HEK293T (cell line): ENCODE results near the gene TMEM259.

Experiments
- CTCF ChIA-PET: fragments of 350-600 bp; formaldehyde crosslinking; extraction: SDS; loops from one replicate; lab custom pipeline; 2021; ENCODE audit warnings: antibody characterized with exemption, inconsistent platforms; lab: Yijun Ruan, JAX
- POLR2A ChIA-PET: fragments of 350-600 bp; formaldehyde crosslinking; extraction: SDS; loops from one replicate; lab custom pipeline; 2020; ENCODE audit warnings: antibody characterized with exemption, inconsistent platforms; lab: Yijun Ruan, JAX
- DNase-seq: peaks from one replicate; pipeline ENCODE4 v3.0.0; 2012; ENCODE audit warnings: mixed read lengths; ENCODE audit errors: extremely low spot score
- ARNT ChIP-seq: fragments of 450-650 bp; IDR thresholded peaks from 2 replicates; pipeline ENCODE4 v1.6.1; 2017; ENCODE audit warnings: mild to moderate bottlenecking
- BHLHE40 ChIP-seq: fragments of 450-650 bp; IDR thresholded peaks from 2 replicates; pipeline ENCODE4 v1.6.1; 2016; ENCODE audit warnings: mild to moderate bottlenecking, moderate library complexity, borderline replicate concordance
- CTBP1 ChIP-seq: fragments of 450-650 bp; IDR thresholded peaks from 2 replicates; pipeline ENCODE4 v1.6.1; 2016; ENCODE audit warnings: borderline replicate concordance
- ELF4 ChIP-seq: fragments of 450-650 bp; IDR thresholded peaks from 2 replicates; pipeline ENCODE4 v1.6.1; 2017; ENCODE audit warnings: antibody characterized with exemption
- FOXA1 ChIP-seq: fragments of 450-650 bp; IDR thresholded peaks from 2 replicates; pipeline ENCODE4 v1.6.1; 2016; ENCODE audit warnings: mild to moderate bottlenecking
- FOXK2 ChIP-seq: fragments of 450-650 bp; IDR thresholded peaks from 2 replicates; pipeline ENCODE4 v1.6.1; 2016; ENCODE audit warnings: mild to moderate bottlenecking
- FOXM1 ChIP-seq: fragments of 450-650 bp; IDR thresholded peaks from 2 replicates; pipeline ENCODE4 v1.6.1; 2017; ENCODE audit warnings: mild to moderate bottlenecking, borderline replicate concordance
- HDGF ChIP-seq: fragments of 450-650 bp; IDR thresholded peaks from 2 replicates; pipeline ENCODE4 v1.6.1; 2017; ENCODE audit warnings: antibody characterized with exemption, borderline replicate concordance
- L3MBTL2 ChIP-seq: fragments of 450-650 bp; conservative IDR thresholded peaks from 2 replicates; pipeline ENCODE4 v1.6.1; 2016; ENCODE audit warnings: mild to moderate bottlenecking
- LEF1 ChIP-seq: fragments of 450-650 bp; IDR thresholded peaks from 2 replicates; pipeline ENCODE4 v1.6.1; 2017; ENCODE audit warnings: mild to moderate bottlenecking, borderline replicate concordance
- NFRKB ChIP-seq: fragments of 450-650 bp; IDR thresholded peaks from 2 replicates; pipeline ENCODE4 v1.6.1; 2016; ENCODE audit warnings: mild to moderate bottlenecking, moderate library complexity
- SP1 ChIP-seq: fragments of 450-650 bp; IDR thresholded peaks from 2 replicates; pipeline ENCODE4 v1.6.1; 2017
- SUZ12 ChIP-seq: fragments of 450-650 bp; IDR thresholded peaks from 2 replicates; pipeline ENCODE4 v1.6.1; 2016; ENCODE audit warnings: mild to moderate bottlenecking
- TARDBP ChIP-seq: fragments of 450-650 bp; IDR thresholded peaks from 2 replicates; pipeline ENCODE4 v1.6.1; 2016
- ZNF384 ChIP-seq: fragments of 450-650 bp; IDR thresholded peaks from 2 replicates; pipeline ENCODE4 v1.6.1; 2016
- TF ChIP-seq, protein P1 (sequence below): fragments of 450-650 bp; IDR thresholded peaks from 2 replicates; pipeline ENCODE4 v1.6.1; 2016

The TMEM259 gene

DNA sequence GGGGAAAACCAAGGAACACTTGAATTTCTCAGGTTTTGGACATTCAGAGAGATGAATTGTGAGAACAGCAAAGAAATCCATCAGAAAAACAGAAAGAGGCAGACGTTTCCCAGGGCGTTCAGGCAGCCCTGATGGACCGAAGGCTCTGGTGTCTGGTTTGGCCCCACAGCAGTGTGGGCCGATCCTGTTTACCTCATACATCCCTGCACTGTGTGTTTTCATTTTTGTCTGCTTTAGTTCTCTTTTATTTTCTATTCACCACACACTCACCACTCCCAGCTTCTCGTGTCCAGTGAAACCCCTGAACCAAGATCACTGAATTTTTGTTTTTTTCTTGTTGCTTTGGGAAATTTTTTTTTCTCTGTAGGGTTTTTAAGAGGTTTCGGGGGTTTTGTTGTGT is 48.6 kb downstream of the TMEM259 start:
- TF ChIP-seq SP1 (no peak), L3MBTL2 (no peak), BHLHE40 (no peak)
- POLR2A ChIA-PET = no interaction called here
- no peak for DNase-seq
- CTCF ChIA-PET = no interaction called here

DNA sequence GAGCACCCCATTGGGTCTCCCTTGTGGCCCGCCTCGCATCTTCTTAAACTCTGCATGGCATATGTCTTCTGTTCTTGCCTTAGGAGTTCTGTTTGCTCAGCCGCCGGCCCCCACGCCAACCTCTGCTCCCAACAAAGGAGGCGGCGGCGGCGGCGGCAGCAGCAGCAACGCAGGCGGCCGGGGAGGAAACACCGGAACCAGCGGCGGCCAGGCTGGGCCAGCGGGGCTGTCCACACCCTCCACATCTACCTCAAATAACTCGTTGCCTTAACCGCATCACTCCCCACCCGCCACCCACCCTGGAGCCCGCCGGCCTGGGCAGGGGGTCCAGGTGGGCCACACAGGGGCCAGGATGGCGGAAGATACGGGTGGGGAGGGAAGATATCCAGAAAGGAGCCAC is 49.1 kb downstream of the TMEM259 start:
- no peak for TF ChIP-seq ARNT
- TF ChIP-seq ZNF384 = no peak
- no peak for TF ChIP-seq L3MBTL2
- TF ChIP-seq FOXK2 = no peak
- TF ChIP-seq SUZ12 = no peak
- no peak for TF ChIP-seq SP1
- TF ChIP-seq LEF1 = no peak
- TF ChIP-seq, protein P1, sequence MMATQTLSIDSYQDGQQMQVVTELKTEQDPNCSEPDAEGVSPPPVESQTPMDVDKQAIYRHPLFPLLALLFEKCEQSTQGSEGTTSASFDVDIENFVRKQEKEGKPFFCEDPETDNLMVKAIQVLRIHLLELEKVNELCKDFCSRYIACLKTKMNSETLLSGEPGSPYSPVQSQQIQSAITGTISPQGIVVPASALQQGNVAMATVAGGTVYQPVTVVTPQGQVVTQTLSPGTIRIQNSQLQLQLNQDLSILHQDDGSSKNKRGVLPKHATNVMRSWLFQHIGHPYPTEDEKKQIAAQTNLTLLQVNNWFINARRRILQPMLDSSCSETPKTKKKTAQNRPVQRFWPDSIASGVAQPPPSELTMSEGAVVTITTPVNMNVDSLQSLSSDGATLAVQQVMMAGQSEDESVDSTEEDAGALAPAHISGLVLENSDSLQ = no peak
- no peak for TF ChIP-seq HDGF
- TF ChIP-seq FOXA1 = no peak
- no peak for TF ChIP-seq TARDBP
- TF ChIP-seq BHLHE40 = no peak
- no peak for TF ChIP-seq CTBP1
- TF ChIP-seq ELF4 = no peak
- TF ChIP-seq FOXM1 = no peak
- TF ChIP-seq NFRKB = no peak
- ChIA-PET POLR2A (no interaction called here), CTCF (interaction anchor here (1.1 kb wide), 1 partner anchor 10 kb away, joined by 4 read pairs; no protein-coding TSS in a partner anchor)
- DNase-seq = no peak

DNA sequence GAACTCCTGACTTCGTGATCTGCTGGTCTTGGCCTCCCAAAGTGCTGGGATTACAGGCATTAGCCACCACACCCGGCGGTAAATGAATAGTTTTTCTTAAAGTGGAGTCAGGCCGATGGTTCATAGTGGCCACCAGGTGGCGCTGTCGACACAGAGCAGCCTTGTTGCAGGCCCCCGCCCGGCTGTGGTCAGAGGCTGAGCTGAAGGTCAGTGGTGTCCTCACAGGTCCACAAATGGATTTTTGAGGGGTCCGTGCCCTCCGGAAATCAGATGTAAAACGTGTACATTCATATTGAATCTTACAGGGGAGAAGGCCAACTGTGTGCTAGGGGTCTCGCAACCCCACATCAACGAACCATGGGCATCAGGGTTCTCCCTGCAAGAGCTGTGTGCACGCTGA is 50.2 kb downstream of the TMEM259 start:
- ChIA-PET POLR2A (no interaction called here), CTCF (interaction anchor here (0.7 to 1.1 kb wide), 2 partner anchors 11 to 42 kb away, joined by 3 to 4 read pairs; no protein-coding TSS in a partner anchor)
- no peak for TF ChIP-seq FOXM1
- TF ChIP-seq L3MBTL2 = no peak
- no peak for TF ChIP-seq ZNF384
- no peak for TF ChIP-seq HDGF
- TF ChIP-seq, protein P1 = no peak
- TF ChIP-seq FOXK2 = no peak
- no peak for TF ChIP-seq BHLHE40
- DNase-seq = peak; percentile 39

DNA sequence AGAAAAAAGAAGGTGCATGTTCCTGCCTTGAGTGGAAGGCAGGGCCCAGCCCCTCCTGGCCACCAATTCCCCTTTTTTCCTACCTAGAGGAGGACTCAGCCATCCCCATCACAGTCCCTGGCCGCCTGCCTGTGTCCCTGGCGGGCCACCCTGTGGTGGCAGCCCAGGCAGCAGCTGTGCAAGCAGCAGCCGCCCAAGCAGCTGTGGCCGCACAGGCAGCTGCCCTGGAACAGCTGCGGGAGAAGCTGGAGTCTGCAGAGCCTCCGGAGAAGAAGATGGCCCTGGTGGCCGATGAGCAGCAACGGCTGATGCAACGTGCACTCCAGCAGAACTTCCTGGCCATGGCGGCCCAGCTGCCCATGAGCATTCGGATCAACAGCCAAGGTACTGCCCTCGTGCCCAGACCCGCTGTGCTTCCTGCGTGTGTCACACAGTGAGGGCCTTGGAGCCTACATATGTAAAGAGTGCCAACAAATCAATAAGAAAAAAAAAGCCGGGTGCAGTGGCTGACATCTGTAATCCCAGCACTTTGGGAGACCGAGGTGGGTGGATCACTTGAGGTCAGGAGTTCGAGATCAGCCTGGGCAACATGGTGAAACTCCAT is 54.3 kb downstream of the TMEM259 start:
- DNase-seq = no peak
- CTCF ChIA-PET = no interaction called here
- TF ChIP-seq L3MBTL2 = no peak
- POLR2A ChIA-PET = no interaction called here

DNA sequence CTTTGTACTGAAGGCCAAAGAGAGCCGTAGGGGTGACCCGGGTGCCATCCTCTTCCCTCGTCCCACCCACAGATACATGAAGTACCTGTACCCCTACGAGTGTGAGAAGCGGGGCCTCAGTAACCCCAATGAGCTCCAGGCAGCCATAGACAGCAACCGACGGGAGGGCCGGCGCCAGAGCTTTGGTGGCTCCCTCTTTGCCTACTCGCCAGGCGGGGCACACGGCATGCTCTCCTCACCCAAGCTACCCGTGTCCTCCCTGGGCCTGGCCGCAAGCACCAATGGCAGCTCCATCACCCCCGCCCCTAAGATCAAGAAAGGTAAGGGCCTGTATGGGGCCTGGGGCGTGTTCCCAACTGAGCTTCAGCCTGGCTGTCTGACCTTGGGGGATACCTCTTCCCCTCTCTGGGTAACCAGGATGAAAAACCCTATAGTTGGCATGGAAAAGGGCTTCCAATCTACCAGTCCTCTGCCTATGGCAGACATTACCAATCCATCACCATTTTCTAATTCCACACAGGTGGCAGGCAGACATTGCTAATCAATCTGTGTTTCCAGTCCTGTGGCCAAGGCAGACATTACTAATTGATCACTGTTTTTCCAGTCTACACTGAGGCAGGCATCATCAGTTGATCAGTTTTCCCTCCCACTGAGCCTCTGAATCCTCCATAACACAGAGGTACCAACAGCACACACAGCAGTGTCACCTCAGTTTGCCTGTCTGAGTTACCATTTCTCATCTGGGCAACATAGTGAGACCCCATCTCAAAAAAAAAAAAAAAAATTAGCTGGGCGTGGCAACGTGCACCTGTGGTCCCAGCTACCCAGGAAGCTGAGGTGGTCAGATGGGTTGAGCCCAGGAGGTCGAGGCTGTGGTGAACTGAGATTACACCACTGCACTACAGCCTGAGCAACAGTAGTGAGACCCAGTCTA is 55.9 kb downstream of the TMEM259 start:
- POLR2A ChIA-PET = interaction anchor here (0.6 kb wide), 1 partner anchor 20 kb away, joined by 3 read pairs; no protein-coding TSS in a partner anchor
- DNase-seq = no peak
- CTCF ChIA-PET = no interaction called here
- TF ChIP-seq HDGF (no peak), ZNF384 (peak; percentile 53; the same call in 1 of the 2 replicates)

DNA sequence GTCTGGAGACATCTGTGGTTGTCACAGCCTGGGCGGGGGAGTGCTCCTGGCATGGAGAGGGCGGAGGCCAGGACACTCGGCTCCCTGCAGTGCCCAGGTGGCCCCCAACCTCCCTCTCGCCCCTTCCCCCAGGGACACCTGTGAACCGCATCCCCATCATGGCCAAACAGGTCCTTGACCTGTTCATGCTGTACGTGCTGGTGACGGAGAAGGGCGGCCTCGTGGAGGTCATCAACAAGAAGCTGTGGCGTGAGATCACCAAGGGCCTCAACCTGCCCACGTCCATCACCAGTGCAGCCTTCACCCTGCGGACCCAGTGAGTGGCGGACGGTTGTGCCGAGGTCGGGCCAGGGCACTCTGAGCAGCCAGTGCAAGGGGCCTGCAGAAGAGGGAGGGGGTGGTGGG is 56.8 kb downstream of the TMEM259 start:
- ChIA-PET POLR2A (no interaction called here), CTCF (no interaction called here)
- TF ChIP-seq ZNF384 (no peak), LEF1 (no peak)
- no peak for DNase-seq

DNA sequence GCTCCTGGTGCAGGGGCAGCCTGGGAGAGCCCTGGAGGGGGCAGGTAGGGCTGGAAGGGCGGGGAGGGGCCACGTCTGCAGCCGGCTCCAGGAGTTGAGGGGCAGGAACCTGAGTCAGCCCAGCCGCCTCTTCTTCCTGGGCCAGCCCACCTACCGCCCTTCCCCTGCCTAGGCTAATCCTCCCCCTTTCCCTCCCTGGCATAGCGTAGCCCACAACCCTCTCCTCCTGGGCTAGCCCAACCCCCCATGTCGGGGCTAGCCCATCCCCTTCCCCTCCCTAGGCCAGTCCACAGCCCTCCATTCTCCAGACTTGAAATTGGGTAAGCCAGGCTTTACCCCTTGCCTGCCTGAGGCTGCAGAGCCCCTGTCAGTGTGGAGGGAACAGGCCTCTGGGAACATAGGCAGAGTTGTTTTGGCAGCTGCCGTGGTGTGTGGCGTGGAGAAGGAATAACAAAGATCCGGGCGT is 57.4 kb downstream of the TMEM259 start:
- TF ChIP-seq FOXM1 (no peak), SP1 (no peak), ZNF384 (no peak), FOXA1 (no peak), L3MBTL2 (no peak), TARDBP (no peak), CTBP1 (no peak), SUZ12 (no peak), BHLHE40 (no peak), NFRKB (no peak), HDGF (no peak), LEF1 (no peak), ARNT (no peak), FOXK2 (no peak), ELF4 (no peak)
- TF ChIP-seq, protein P1 = no peak
- no peak for DNase-seq
- POLR2A ChIA-PET = no interaction called here
- CTCF ChIA-PET = no interaction called here
